Measurements from ENCODE around the gene TMEM272.

The TMEM272 gene

GRCh38 chr13:51768976-51769375 is 76.0 kb downstream of the TMEM272 start:
- Histone ChIP-seq H3K27me3 (ENCODE audit: insufficient read depth, low read length, poor library complexity) (no peaks in the 10 kb centered on the region), H2AFZ (ENCODE audit: low read depth, low read length) (no peak overlapping the region)
- DNase-seq: no peak

GRCh38 chr13:51768378-51768921 is 76.5 kb downstream of the TMEM272 start:
- no peaks in the 10 kb centered on the region for H3K4me1 ChIP-seq (ENCODE audit: insufficient read depth, low read length)
- no peaks in the 10 kb centered on the region for H4K20me1 ChIP-seq (ENCODE audit: insufficient read depth, low read length)
- no peak overlapping the region for H3K9ac ChIP-seq (ENCODE audit: low read depth, low read length)
- ATAC-seq (ENCODE audit: insufficient read depth, low read depth) (no peak), DNase-seq (no peak)
- no peak overlapping the region for H3K4me3 ChIP-seq (ENCODE audit: low read depth in 1 of 2, low read length in 2 of 2)
- H3K27me3 ChIP-seq (ENCODE audit: insufficient read depth, low read length, poor library complexity): no peaks in the 10 kb centered on the region
- no peaks in the 10 kb centered on the region for H3K36me3 ChIP-seq (ENCODE audit: insufficient read depth, low read length)
- no peak overlapping the region for H2AFZ ChIP-seq (ENCODE audit: low read depth, low read length)
- no peak overlapping the region for H3K27ac ChIP-seq (ENCODE audit: low read length)
- H3K4me2 ChIP-seq (ENCODE audit: insufficient read depth, low read length): no peak overlapping the region
- H3K79me2 ChIP-seq (ENCODE audit: insufficient read depth, low read length): no peaks in the 10 kb centered on the region
- no peaks in the 10 kb centered on the region for H3K9me3 ChIP-seq (ENCODE audit: insufficient read depth, low read length, severe bottlenecking)
- TF ChIP-seq CTCF (IDR thresholded peaks at IDR 0.05; ENCODE audit: borderline replicate concordance, extremely low read depth, low read length, poor library complexity, severe bottlenecking): peak; percentile 6
- TF ChIP-seq EZH2 (IDR thresholded peaks at IDR 0.05; ENCODE audit: borderline replicate concordance, low read depth, low read length, severe bottlenecking): no peak

More at GRCh38 chr13:51768976-51769375, 76.0 kb downstream of the TMEM272 start:
- Histone ChIP-seq H3K27ac (ENCODE audit: low read length) (no peak overlapping the region), H3K4me2 (ENCODE audit: insufficient read depth, low read length) (no peak overlapping the region), H4K20me1 (ENCODE audit: insufficient read depth, low read length) (no peaks in the 10 kb centered on the region), H3K4me1 (ENCODE audit: insufficient read depth, low read length) (no peaks in the 10 kb centered on the region), H3K79me2 (ENCODE audit: insufficient read depth, low read length) (no peaks in the 10 kb centered on the region), H3K4me3 (ENCODE audit: low read depth in 1 of 2, low read length in 2 of 2) (no peak overlapping the region), H3K9me3 (ENCODE audit: insufficient read depth, low read length, severe bottlenecking) (no peaks in the 10 kb centered on the region), H3K9ac (ENCODE audit: low read depth, low read length) (no peak overlapping the region), H3K36me3 (ENCODE audit: insufficient read depth, low read length) (no peaks in the 10 kb centered on the region)
- no peak for ATAC-seq (ENCODE audit: insufficient read depth, low read depth)
- TF ChIP-seq CTCF (IDR thresholded peaks at IDR 0.05; ENCODE audit: borderline replicate concordance, extremely low read depth, low read length, poor library complexity, severe bottlenecking) (no peak), EZH2 (IDR thresholded peaks at IDR 0.05; ENCODE audit: borderline replicate concordance, low read depth, low read length, severe bottlenecking) (no peak)

- Histone ChIP-seq H3K4me3 (ENCODE audit: low read depth in 1 of 2, low read length in 2 of 2) (no peak overlapping the region), H3K79me2 (ENCODE audit: insufficient read depth, low read length) (no peaks in the 10 kb centered on the region)
- DNase-seq: no peak
These were observed 77.9 kb downstream of the TMEM272 start for GRCh38 chr13:51767100-51767499.

More at GRCh38 chr13:51767100-51767499, 77.9 kb downstream of the TMEM272 start:
- no peak overlapping the region for H2AFZ ChIP-seq (ENCODE audit: low read depth, low read length)
- ATAC-seq (ENCODE audit: insufficient read depth, low read depth): no peak
- no peaks in the 10 kb centered on the region for H3K36me3 ChIP-seq (ENCODE audit: insufficient read depth, low read length)
- H3K4me1 ChIP-seq (ENCODE audit: insufficient read depth, low read length): no peaks in the 10 kb centered on the region
- no peaks in the 10 kb centered on the region for H3K9me3 ChIP-seq (ENCODE audit: insufficient read depth, low read length, severe bottlenecking)
- H3K27ac ChIP-seq (ENCODE audit: low read length): no peak overlapping the region
- H3K27me3 ChIP-seq (ENCODE audit: insufficient read depth, low read length, poor library complexity): no peaks in the 10 kb centered on the region
- no peaks in the 10 kb centered on the region for H4K20me1 ChIP-seq (ENCODE audit: insufficient read depth, low read length)
- H3K9ac ChIP-seq (ENCODE audit: low read depth, low read length): no peak overlapping the region
- no peak for TF ChIP-seq EZH2 (IDR thresholded peaks at IDR 0.05; ENCODE audit: borderline replicate concordance, low read depth, low read length, severe bottlenecking)
- TF ChIP-seq CTCF (IDR thresholded peaks at IDR 0.05; ENCODE audit: borderline replicate concordance, extremely low read depth, low read length, poor library complexity, severe bottlenecking): peak; percentile 34
- H3K4me2 ChIP-seq (ENCODE audit: insufficient read depth, low read length): no peak overlapping the region
